ENCODE measurements around the gene ANO4.
A peak's percentile ranks its signal among the peaks of the same experiment; 100 is the strongest.

GRCh38 chr12:100987552-100988521 lies 193.3 kb downstream of the ANO4 start:
- TF ChIP-seq CTCF (IDR thresholded peaks at IDR 0.05) (peak; percentile 73), ZFX (IDR thresholded peaks at IDR 0.05; ENCODE audit: borderline replicate concordance) (no peak)
